HPDE6-E6E7 (cell line): ENCODE data around the gene ZNF197.
"Not testable (repeated sequence)": the region's sequence is repeated elsewhere in the genome, so short reads cannot be mapped to it uniquely, and the experiment has no call there.

Experiments
- DNase-seq: peaks from one replicate; pipeline ENCODE4 v3.0.0; 2011; ENCODE audit warnings: missing footprints; ENCODE audit errors: extremely low spot score

ZNF197 gene

GRCh38 chr3:44661189-44661588 lies 36.4 kb downstream of the ZNF197 start:
- no peak for DNase-seq

GRCh38 chr3:44665173-44665572 lies 40.3 kb downstream of the ZNF197 start:
- no peak for DNase-seq

GRCh38 chr3:44666346-44666745 lies 41.5 kb downstream of the ZNF197 start:
- DNase-seq: no peak

GRCh38 chr3:44669760-44670159 lies 44.9 kb downstream of the ZNF197 start:
- DNase-seq: no peak

- DNase-seq: not testable (repeated sequence)
Measured at GRCh38 chr3:44673466-44673865, 48.6 kb downstream of the ZNF197 start.

- DNase-seq: no peak
Measured at GRCh38 chr3:44674211-44674610, 49.4 kb downstream of the ZNF197 start.

GRCh38 chr3:44678480-44679116 lies 53.8 kb downstream of the ZNF197 start:
- no peak for DNase-seq

GRCh38 chr3:44680921-44681455 lies 56.2 kb downstream of the ZNF197 start:
- no peak for DNase-seq

GRCh38 chr3:44682182-44682896 lies 57.5 kb downstream of the ZNF197 start:
- DNase-seq: no peak

- peak; percentile 42 for DNase-seq
Measured at GRCh38 chr3:44685128-44685800, 60.4 kb downstream of the ZNF197 start.

GRCh38 chr3:44687898-44688297 lies 63.1 kb downstream of the ZNF197 start:
- no peak for DNase-seq
